GM19240 (cell line): Measurements from ENCODE around the gene MUC6.

Experiments
- DNase-seq: peaks from one replicate; pipeline ENCODE4 v3.0.0; 2011; ENCODE audit warnings: low spot score; ENCODE audit not compliant: insufficient read length

MUC6 gene, protein sequence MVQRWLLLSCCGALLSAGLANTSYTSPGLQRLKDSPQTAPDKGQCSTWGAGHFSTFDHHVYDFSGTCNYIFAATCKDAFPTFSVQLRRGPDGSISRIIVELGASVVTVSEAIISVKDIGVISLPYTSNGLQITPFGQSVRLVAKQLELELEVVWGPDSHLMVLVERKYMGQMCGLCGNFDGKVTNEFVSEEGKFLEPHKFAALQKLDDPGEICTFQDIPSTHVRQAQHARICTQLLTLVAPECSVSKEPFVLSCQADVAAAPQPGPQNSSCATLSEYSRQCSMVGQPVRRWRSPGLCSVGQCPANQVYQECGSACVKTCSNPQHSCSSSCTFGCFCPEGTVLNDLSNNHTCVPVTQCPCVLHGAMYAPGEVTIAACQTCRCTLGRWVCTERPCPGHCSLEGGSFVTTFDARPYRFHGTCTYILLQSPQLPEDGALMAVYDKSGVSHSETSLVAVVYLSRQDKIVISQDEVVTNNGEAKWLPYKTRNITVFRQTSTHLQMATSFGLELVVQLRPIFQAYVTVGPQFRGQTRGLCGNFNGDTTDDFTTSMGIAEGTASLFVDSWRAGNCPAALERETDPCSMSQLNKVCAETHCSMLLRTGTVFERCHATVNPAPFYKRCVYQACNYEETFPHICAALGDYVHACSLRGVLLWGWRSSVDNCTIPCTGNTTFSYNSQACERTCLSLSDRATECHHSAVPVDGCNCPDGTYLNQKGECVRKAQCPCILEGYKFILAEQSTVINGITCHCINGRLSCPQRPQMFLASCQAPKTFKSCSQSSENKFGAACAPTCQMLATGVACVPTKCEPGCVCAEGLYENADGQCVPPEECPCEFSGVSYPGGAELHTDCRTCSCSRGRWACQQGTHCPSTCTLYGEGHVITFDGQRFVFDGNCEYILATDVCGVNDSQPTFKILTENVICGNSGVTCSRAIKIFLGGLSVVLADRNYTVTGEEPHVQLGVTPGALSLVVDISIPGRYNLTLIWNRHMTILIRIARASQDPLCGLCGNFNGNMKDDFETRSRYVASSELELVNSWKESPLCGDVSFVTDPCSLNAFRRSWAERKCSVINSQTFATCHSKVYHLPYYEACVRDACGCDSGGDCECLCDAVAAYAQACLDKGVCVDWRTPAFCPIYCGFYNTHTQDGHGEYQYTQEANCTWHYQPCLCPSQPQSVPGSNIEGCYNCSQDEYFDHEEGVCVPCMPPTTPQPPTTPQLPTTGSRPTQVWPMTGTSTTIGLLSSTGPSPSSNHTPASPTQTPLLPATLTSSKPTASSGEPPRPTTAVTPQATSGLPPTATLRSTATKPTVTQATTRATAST (N-terminal part only)

DNA sequence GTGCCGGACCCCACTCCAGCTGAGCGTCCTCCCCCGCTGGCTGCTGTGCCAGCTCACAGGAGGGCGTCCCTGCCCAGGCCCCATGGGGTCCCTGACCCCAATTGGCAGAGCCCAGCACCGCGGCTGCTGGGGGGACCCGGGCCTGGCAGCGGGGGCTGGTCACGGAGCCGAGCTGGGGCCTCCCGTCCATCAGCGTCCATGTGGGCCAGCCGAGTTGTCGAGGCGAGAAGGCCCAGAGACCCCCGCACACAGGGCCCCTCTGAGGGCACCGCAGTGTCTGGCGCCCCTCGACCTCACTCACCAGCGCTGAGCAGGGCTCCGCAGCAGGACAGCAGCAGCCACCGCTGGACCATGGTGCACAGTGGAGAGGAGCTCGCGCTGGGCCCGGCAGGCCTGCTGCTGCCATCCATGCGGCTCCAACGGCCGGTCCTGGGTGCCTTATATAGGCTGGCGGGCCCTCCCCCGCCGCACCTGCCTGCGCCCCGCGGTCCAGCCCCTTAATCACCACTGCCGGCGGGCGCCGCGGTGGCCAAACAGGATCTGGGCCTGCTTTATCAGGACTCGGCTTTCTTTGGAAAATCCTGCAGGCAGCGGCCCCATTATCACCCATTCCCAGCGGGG is at the start of gene MUC6:
Gene MUC6, minus strand, starts transcription at position 416 of the 621 bp plus-strand sequence. Its CDS starts 63 bp downstream, at position 353.
- no peak for DNase-seq

DNA sequence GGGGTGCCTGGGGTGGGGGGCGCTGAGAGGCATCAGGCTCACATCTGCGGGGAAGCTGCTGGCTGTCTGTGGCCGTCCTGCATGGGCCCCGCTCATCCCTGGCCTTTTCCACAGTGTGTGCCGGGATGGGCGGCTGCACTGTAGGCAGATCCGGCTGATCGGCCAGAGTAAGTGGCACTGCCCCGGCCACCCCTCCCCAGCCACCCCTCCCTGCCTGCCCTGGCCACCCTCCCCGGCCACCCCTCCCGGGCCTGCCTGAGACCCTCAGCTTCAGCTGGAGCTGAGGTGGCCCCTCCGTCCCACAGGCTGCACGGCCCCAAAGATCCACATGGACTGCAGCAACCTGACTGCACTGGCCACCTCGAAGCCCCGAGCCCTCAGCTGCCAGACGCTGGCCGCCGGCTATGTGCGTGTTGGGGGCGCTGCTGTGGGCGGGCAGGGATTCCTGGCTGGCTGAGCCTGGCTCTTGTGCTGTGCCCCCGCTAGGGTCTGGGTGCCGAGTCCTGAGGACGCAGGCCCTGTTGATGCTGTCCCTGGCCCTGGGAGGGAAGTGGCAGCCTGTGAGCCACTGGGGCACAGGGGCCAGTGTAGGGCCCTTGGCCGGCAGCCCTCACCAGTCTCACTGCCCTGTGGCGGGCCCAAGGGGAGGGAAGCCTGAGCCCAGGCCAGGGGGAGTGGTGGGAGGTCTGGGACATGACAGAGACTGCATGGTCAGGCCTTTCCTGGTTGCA is 49.1 kb upstream of the MUC6 start:
- no peak for DNase-seq

- DNase-seq: no peak
Measured at GRCh38 chr11:1084561-1085439, 48.3 kb upstream of the MUC6 start.

- no peak for DNase-seq
Measured at GRCh38 chr11:1083621-1084551, 47.4 kb upstream of the MUC6 start.

- DNase-seq: no peak
Measured at GRCh38 chr11:1082728-1083620, 46.5 kb upstream of the MUC6 start.

- DNase-seq: no peak
Measured at GRCh38 chr11:1082346-1082727, 45.8 kb upstream of the MUC6 start.

- DNase-seq: no peak
Measured at GRCh38 chr11:1081601-1082311, 45.2 kb upstream of the MUC6 start.

- no peak for DNase-seq
Measured at GRCh38 chr11:1078191-1078601, 41.7 kb upstream of the MUC6 start.

- no peak for DNase-seq
Measured at GRCh38 chr11:1077417-1078119, 41.0 kb upstream of the MUC6 start.

GRCh38 chr11:1077033-1077416 is 40.5 kb upstream of the MUC6 start:
- DNase-seq: no peak

DNA sequence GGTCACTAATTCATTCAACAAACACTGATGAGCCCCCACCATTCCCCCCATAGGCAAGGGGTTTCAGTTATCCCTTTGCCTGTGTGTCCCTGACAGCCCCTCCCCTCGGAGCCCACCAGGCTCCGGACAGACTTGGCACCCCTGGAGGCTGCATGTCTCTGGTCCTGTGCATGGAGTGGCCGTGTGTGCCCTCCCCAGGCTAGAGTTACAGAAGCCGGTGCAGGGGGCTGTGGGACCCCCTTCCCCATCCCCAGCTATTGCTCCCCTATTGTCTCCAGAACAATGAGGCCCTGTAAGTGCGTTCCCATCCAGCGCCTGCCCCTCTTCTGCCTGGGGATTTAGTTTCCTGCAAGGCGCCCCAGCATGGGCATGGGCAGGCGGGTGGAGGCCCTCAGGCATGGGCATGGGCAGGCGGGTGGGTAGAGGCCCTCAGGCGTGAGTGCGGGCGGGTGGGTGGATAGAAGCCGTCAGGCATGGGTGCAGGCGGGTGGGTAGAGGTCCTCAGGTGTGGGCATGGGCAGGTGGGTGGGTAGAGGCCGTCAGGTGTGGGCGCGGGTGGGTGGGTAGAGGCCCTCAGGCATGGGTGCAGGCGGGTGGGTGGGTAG is 39.6 kb upstream of the MUC6 start:
- no peak for DNase-seq

DNA sequence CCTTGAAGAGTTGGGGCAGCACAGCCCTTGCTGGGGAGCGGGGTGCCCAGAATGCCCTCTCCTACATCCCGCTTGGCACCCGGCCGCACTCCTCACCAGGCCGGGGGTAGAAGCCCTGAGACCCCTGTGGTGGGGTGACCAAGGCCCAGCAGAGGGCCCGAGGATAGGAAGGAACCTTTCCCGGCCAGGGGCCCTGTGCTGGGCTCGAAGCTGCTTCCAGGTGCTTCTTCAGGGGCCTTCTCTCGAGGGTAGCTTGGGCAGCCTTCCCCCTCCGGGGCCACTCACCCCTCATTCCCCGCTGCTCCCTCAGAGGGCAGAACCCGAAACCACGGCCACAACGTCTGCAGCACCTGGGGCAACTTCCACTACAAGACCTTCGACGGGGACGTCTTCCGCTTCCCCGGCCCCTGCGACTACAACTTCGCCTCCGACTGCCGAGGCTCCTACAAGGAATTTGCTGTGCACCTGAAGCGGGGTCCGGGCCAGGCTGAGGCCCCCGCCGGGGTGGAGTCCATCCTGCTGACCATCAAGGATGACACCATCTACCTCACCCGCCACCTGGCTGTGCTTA is 38.9 kb upstream of the MUC6 start:
- no peak for DNase-seq

GRCh38 chr11:1074244-1075221 is 38.0 kb upstream of the MUC6 start, which contains the start of gene MUC2:
MUC2 (plus strand) TSS chr11:1074874.
- DNase-seq: no peak

GRCh38 chr11:1073851-1074243 is 37.3 kb upstream of the MUC6 start:
- no peak for DNase-seq
